MM.1S (cell line): ENCODE measurements around the gene NEK11.

Experiments used
- EZH2 ChIP-seq: fragments of 300-600 bp; sonication (generic); optimal IDR thresholded peaks from 2 replicates; pipeline ENCODE3; 2017; ENCODE audit warnings: low read depth, mild to moderate bottlenecking, antibody characterized with exemption, low read length, mixed read lengths
- TF ChIP-seq, protein P1 (sequence below): fragments of 300-600 bp; sonication (generic); IDR thresholded peaks from 2 replicates; pipeline ENCODE4 v1.5.1; 2016; ENCODE audit warnings: antibody characterized with exemption, low read length, mixed read lengths

DNA sequence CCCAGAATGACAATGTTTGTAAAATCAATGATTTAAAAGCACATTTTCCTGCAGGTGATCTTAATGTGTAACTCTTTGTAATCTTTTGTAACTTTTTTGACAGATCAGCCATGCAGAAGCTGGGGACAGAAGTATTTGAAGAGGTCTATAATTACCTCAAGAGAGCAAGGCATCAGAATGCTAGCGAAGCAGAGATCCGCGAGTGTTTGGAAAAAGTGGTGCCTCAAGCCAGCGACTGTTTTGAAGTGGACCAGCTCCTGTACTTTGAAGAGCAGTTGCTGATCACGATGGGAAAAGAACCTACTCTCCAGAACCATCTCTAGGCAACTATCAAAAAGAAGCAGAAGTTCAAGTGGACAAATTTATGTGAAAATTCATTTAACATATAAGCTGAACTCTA lies 322.8 kb downstream of the NEK11 start:
- TF ChIP-seq EZH2: no peak
- TF ChIP-seq, protein P1, sequence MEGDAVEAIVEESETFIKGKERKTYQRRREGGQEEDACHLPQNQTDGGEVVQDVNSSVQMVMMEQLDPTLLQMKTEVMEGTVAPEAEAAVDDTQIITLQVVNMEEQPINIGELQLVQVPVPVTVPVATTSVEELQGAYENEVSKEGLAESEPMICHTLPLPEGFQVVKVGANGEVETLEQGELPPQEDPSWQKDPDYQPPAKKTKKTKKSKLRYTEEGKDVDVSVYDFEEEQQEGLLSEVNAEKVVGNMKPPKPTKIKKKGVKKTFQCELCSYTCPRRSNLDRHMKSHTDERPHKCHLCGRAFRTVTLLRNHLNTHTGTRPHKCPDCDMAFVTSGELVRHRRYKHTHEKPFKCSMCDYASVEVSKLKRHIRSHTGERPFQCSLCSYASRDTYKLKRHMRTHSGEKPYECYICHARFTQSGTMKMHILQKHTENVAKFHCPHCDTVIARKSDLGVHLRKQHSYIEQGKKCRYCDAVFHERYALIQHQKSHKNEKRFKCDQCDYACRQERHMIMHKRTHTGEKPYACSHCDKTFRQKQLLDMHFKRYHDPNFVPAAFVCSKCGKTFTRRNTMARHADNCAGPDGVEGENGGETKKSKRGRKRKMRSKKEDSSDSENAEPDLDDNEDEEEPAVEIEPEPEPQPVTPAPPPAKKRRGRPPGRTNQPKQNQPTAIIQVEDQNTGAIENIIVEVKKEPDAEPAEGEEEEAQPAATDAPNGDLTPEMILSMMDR: no peak
